Stimulated activated CD4-positive, alpha-beta T cell treated with anti-CD3 and anti-CD28 coated beads, Interleukin-15, amount 100 ng/mL, for 24 hours (primary cell): ENCODE results near the gene FUOM.

Source experiments
- DNase-seq: peaks from one replicate; pipeline ENCODE4 v3.0.0-alpha.2; 2020

FUOM gene, protein sequence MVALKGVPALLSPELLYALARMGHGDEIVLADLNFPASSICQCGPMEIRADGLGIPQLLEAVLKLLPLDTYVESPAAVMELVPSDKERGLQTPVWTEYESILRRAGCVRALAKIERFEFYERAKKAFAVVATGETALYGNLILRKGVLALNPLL

DNA sequence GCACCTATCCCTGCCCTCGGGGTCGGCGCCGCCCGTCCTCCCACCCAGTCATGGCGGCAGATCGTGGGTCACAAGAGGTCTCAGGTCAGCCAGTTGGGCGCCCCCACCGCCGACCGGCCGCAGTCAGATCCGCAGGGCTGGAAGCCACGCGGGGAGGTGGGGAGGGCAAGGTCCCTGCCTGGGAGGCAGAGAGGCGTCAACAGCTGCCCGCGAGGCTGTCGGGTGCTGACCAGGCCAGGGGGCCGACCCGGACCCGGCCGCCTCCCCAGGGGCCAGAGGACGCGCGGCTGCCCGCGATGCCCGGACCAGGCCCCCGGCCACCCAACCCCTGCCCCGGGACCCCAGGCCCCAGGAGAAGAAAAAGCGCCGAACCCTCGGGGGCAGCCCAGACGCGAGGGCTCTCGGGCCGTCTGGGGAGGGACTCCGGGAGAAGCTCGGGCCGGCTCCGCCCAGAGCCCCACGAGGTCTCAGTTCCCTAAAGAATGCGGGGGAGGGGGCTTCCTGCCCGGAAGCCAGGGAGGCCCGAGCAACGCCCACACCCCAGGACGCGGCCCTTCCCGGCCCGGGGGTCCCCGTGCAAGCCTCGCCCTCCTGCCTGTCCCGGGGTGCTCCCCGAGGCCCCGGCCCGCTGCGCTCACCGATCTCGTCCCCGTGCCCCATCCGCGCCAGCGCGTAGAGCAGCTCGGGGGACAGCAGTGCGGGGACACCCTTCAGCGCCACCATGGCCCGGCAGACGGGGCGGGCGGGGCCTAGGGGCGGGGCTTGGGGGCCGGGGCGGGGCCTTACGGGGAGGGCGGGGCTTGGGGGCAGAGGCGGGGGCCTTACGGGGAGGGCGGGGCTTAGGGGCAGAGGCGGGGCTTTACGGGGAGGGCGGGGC is at the start of gene FUOM:
TSS of gene FUOM (minus strand) at position 735 of the 877 bp plus-strand sequence. CDS start at position 723, 12 bp downstream.
- peak; percentile 86 for DNase-seq

DNA sequence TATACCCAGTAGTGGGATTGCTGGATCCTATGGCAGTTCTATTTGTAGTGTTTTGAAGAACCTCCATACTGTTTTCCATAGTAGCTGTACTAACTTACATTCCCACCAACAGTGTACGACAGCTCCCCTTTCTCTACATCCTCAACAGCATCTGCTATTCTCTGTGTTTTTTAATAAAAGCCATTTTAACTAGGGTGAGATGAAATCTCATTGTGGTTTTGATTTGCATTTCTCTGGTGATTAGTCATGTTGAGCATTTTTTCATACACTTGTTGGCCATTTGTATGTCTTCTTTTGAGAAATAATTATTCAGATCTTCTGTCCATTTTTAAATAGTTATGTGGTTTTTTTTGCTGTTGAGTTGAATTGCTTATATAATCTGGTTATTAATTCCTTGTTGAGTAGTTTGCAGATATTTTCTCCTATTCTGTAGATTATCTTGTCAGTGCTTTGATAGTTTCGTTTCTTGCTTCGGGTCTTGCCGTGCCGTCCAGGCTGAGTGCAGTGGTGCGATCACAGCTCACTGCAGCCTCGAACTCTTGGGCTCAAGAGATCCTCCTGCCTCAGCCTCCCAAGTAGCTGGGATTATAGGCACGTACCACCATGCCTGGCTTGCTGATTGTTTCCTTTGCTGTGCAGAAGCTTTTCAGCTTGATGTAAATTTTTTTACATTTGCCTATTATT is 48.2 kb upstream of the FUOM start:
- DNase-seq, result no peak

DNA sequence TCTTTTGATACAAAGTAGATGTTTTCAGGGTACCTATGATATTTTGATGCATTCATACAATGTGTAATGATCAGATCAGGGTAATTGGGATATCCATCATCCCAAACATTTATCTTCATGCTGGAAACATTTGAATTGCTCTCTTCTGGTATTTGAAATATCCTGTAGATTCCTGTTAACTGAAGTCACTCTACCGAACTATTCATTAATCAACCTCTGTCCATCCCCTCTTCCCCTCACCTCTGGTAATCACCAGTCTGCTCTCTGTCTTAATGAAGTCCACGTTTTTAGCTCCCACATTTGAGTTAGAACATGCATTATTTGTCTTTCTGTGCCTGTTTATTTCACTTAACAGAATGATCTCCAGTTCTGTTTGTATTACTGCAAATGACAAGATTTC is 47.5 kb upstream of the FUOM start:
- no peak for DNase-seq

DNA sequence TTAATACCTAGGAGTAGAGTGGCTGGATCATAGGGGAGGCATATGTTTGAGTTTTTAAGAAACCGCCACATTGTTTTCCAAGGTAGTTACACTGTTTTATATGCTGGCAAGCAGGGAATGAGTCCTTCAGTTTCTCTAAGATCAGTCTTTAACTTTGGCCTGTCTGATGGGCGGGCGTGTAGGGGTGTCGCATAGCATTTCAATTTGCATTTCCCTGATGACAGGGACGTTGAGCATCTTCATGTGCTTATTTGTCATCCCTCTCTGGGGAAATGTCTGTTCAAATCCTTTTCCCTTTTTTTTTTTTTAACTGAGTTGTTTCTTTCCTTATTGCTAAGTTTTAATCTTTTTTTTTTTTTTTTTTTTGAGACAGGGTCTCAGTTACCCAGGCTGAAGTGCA is 46.0 kb upstream of the FUOM start:
- DNase-seq, result no peak

DNA sequence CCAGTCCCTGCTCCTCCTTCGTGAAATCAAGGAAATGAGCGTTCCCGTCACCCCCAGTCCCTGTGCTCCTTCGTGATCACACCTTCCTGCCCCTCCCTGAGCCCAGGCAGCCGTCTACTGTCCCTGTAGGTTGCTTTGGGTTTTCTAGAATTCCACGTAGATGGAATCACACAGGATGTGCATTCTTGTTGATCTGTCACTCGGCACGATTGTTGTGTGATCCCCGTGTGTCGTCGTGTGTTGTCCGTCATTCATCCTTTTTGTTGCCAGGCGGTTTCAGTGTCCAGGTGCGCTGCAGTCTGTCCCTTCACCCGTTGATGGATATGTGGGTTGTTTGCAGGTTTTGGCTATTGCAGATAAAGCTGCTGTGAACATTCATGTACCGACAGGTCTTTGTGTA is 45.5 kb upstream of the FUOM start:
- DNase-seq, result no peak

DNA sequence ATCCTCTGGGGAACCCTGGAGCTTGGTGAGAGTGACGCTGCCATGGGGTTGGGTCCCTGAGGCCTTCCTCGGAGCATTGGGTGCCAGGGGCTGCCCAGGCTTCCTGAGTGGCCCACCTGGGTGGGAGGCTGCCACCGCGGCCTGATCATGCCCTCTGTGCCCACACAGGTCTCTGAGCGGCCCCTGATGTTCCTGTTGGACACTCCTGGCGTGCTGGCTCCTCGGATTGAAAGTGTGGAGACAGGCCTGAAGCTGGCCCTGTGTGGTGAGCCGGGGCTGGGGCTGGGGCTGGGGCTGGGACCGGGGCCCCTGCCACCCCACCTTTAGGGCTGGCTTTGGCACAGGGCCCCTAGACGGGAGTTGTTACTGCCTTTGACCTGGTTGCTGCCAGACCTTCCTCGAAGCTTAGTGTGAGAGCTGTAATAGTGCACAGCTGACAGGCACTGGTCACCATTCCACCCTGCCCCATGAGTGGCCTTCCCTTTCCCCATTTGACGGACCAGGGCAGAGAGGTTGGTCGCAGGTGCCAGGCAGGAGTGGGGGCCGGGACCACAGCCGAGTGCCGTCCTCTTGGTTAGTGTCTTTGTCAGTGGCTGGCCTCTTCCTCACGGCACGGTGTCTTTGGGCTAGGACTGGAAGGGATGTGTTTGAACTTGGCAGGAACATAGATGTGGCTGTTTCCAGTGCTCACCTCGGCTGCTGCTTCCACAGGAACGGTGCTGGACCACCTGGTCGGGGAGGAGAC is 44.3 kb upstream of the FUOM start:
- DNase-seq, result no peak

DNA sequence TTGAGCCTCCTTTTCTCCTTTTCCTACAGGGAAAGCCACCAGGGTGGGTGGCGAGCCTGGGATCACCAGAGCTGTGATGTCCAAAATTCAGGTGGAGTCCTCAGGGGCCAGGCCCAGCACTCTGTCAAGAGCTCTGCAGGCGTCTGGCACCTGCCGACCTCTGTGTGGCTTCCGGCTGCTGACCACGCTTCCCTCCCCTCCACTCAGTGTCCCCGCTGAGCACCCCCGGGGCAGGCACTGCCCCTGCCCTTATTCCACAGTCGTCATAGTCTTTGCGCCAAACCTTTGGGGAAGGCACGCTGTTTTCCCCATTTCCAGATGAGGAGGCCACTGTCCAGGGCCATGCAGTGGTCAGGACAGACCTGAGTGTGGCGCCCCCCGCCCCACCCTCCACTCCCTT is 43.7 kb upstream of the FUOM start:
- no peak for DNase-seq

DNA sequence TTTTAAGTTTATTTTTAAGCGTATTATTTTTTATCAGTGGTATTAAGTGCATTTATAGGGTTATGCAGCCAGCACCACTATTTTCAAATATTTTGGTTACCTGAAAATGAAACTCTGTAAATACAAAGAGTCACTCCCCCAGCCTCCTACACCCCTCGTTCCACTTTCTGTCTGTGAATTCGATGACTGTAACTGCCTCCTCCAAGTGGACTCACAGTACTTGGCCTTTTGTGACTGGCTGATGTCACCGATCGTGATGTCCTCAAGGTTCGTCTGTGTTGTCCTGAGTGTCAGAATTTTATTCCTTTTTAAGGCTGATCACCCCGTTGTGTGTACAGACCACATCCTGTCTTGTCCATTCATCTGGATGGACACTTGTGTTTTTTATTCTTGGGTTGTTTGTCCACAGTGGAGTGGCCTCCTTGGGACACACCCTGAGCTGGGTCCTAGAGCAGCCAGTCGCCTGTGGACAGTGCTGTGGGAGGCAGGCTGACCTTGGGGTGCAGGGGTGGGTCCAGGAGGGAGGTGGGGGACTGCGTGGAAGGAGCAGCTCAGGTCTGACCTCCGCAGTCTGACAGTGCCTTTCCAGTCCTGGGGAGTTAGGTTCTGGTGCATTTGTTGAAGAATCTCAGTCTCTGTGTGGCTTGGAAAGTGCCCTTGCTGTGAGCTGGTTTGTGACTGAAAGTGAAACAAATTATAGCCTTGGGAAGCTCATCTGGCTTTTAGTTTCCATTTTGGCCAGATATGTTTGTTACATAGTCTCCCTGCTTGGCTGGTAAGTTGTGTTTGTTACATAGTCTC is 43.0 kb upstream of the FUOM start:
- DNase-seq, result no peak

DNA sequence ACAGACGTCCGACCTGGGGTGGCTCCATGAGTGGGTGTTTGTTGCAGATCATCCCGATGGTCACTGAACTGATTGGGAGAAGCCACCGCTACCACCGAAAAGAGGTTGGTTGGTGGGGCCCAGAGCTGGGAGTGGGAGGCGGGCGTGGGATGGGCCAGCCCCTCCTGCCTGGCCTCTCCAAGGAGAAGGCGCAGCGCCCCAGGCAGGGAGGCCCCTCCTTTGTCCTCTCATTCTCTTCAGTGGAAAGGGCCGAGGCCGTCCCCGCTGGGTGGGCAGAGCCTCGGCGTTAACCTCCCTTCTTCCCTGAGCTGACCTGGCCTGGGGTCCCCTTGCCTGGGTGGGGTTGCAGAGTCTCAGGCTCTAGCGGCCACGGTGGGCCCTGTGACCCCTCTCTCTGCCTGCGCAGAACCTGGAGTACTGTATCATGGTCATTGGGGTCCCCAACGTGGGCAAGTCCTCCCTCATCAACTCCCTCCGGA is 41.3 kb upstream of the FUOM start:
- DNase-seq, result no peak

DNA sequence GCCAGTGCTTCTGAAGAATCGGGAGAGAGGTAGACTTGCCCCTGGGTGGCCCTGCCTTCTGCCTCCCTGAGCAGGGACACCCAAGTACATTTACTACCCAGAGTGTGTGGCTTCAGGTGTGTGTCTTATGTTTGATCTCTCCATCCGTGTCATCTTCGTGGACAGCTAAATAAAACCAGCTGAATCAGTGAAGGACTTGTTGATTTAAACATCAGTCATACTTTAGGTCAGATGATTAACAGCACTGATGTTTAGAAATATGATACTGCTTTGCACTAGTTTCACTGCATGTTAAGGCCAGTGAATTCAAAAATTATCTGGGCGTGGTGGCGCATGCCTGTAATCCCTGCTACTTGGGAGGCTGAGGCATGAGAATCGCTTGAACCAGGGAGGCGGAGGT is 40.1 kb upstream of the FUOM start:
- no peak for DNase-seq

DNA sequence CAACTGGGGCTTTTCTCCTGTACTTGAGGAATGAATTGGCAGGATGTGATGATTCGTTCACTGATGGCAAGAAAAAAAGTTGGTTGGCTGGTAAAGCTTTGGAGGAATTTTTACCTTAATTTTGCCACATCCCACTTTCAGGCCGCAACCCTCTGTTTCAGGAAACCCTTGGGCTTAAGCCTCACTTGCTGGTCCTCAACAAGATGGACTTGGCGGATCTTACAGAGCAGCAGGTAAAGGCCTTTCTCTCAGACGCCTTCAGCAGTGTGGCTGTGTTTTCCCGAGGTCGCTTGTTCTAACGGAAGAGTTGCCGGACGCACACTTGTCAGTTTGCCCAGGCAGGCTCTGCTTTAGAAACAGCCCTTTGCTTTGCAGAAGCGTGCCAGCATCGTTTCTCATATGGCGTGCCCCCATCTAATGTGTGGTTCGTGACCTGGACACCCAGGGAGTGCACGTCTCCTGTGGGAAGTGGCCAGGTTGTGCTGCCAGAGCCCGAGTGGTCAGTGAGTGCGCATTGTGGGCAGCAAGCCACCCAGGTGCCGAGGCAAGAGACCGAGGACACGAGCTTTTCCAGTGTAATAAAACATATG is 38.3 kb upstream of the FUOM start:
- DNase-seq, result no peak

DNA sequence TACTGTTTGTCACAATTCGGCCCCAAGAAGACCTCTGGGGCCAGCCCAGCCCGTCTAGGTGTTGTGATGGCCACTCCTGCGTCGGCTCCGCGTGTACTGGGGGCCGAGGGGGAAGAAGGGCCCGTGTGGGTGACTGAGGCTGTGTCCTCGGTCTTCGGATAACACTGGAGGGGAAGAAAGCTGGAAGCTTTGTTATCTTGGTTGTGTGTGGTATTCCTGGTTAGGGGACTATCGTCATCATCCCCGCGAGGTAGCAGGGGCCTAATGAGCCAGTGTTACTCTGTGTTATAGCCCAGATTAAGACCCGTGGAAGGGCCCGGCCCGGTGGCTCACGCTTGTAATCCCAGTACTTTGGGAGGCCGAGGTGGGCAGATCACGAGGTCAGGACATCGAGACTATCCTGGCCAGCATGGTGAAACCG is 37.0 kb upstream of the FUOM start:
- no peak for DNase-seq

DNA sequence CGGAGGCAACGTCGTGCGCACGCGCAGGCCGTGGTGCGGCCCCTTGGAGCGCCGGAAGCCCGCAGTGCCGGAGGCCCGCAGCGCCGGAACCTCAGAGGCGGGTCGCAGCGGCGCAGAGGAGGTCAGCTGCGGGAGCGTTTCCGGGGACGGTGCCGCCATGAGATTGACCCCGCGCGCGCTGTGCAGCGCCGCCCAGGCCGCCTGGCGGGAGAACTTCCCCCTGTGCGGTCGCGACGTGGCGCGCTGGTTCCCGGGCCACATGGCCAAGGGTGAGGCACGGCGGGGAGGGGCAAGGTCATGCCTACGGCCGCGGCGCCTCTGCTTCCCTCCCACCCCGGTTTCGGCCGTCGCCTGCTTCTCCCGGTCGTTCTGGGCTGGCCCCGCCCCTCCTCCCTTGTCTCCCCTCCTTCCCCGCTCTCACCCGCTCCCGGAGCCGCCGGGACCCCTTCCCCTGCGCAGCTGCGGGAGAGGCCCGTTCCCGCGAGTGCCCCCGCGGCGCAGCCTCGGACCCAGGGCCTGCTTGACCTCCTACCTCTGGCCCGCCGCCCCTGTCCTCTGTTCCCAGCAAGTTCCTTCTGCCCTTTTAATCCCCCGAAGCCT is 36.3 kb upstream of the FUOM start, which contains the start of gene MTG1:
TSS of gene MTG1 (plus strand) at position 94 of the 600 bp plus-strand sequence. CDS start at position 158, 64 bp downstream.
- peak; percentile 96 for DNase-seq

DNA sequence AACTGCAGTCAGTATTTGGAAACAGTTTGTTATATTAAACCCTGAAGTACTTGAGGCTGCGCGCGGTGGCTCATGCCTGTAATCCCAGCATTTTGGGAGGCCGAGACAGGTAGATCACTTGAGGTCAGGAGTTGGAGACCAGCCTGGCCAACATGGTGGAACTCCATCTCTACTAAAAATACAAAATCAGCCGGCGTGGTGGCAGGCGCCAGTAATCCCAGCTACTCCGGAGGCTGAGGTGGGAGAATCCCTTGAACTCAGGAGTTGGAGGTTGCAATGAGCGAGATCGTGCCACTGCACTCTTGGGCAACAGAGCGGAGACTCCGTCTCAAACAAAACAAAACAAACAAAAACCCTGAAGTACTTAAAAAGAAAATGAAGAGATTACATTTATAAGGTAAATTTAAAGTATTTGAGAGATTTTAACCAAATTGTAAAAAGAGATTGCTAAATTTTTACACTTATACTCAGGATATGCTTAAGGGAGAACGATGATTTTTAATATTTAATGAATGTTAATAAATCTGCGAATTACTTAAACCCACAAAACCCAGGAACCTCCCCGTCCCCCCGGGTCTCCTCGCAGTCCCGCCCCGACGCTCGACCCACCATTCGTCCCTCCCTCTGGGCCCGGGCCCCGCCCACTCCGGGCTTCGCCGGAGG is 35.7 kb upstream of the FUOM start:
- no peak for DNase-seq

DNA sequence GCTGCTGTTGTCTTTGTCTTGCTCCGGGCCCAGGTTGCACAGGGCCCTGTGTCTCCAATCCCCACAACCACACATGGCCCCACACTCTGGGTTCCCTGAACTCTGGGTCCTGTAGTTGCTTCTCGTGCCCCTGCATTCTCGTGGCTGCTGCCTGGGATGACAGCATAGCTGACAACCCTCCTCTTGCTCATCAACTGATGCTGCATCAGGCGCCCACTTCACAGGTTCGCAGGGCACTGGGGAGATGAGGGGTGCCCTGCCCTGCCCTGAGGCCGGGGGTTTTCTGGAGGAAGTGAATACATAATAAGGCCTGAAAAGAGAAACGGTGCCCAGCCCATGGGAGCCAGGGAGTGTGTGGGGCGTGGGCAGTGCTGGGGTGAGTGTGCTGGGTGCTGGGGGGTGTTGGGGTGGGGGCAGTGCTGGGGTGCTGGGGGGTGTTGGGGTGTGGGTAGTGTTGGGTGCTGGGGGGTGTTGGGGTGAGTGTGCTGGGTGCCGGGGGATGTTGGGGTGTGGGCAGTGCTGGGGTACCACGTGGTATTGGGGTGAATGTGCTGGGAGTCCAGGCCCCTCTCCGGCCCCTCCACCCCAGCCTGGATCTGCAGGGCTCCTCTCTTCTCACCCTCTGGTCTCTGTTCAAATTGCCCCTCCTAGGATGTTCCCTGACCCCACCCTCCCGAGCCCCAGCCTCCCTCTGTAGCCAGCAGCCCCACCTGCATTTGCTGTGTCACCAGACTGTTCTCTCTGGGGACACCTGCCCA is 34.1 kb upstream of the FUOM start:
- DNase-seq, result peak; percentile 49

DNA sequence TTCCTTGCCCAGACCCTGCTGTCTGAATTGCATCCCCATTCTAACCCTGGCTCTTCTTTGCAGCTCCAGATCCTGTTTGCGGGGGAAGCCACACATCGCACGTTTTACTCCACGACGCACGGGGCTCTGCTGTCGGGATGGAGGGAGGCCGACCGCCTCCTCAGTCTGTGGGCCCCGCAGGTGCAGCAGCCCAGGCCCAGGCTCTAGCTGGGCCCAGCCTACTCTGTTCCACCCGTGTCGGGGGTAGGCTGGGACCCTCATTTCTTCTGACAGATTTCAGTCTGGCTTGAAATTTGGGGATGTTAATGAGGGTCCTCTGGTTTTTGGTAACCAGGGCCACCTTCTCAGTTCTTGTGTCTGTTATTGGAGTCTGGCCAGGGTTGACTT is 33.4 kb upstream of the FUOM start:
- DNase-seq, result no peak

DNA sequence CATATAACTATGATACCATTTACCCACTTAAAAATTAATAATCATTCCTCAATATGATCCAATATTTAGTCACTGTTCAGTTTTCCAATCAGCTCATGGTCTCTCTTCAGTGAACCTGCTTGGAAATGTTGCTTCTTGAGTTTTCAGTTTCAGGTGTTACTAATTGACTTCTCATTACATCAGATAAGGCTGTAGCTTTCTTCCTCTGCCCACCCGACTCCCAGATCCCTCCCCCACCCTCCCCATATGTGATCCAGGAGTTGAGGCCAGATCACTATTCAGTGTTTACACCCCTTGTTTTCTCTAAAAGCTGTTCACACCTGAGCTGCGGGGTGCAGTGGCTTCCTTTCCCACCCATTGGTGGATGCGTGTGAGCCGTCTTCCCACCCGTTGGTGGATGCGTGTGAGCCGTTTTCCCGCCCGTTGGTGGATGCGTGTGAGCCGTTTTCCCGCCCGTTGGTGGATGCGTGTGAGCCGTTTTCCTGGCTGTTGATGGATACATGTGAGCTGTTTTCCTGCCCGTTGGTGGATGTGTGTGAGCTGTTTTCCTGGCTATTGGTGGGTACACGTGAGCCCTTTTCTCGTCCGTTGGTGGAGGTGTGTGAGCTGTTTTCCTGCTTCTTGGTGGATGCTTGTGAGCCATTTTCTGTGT is 32.9 kb upstream of the FUOM start:
- peak; percentile 37 for DNase-seq

DNA sequence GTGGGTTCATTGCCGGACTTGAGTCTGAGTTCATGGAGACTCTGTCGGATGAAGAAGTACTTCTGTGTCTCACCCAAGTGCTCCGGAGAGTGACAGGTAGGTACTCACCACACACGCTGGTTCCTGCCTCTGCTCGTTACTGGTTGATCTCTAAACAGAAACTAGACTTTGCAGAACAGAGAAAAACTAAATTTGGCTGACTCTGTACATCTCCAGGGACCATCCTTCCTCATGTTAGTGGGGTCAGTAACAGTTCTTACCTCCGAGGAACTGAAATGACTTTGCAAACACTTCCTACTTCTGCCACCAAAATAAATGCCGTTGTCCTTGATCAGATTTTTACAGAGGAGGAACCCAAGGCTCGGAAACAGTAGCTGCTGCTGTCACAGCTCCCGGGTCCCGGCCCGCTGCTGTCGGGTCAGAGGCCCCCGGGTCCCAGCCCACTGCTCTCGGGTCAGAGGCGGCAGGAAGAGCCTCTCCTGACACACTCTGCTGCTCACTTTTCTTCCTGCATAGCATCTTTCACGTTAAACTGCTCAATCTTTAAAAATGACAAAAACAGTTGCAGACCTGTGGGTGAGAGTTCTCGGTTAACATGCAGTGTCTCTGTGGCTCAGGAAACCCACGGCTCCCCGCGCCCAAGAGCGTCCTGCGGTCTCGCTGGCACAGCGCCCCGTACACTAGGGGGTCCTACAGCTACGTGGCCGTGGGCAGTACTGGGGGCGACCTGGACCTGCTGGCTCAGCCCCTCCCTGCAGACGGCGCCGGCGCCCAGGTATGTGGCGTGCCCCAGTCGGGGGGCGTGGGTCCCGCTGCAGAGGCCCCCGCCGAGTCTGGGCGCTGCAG is 31.4 kb upstream of the FUOM start:
- peak; percentile 49 for DNase-seq
